AG10803 (cell line): ENCODE results near the gene GRM8.

Experiments used
- DNase-seq: peaks from one replicate; pipeline ENCODE4 v3.0.0; 2010; ENCODE audit warnings: low read depth
- H3K4me3 ChIP-seq: 2 replicates; pipeline ENCODE4 v1.5.1; 2011; ENCODE audit warnings: mild to moderate bottlenecking, low read length, control low read depth
- CTCF ChIP-seq: conservative IDR thresholded peaks from 2 replicates; pipeline ENCODE4 v1.5.1; 2011; ENCODE audit warnings: mild to moderate bottlenecking, low read length, control low read depth, inconsistent platforms

The GRM8 gene

GRCh38 chr7:126486806-126487205 lies 765.9 kb downstream of the GRM8 start:
- no peak for TF ChIP-seq CTCF
- no peak overlapping the region for H3K4me3 ChIP-seq
- no peak for DNase-seq

- DNase-seq: no peak
- no peak for TF ChIP-seq CTCF
- no peak overlapping the region for H3K4me3 ChIP-seq
Observed at GRCh38 chr7:126485791-126486190, 767.0 kb downstream of the GRM8 start.

GRCh38 chr7:126483972-126484371 lies 768.8 kb downstream of the GRM8 start:
- no peak for DNase-seq
- no peak for TF ChIP-seq CTCF

GRCh38 chr7:126472825-126473224 lies 779.9 kb downstream of the GRM8 start:
- DNase-seq: no peak
- TF ChIP-seq CTCF: no peak
- H3K4me3 ChIP-seq: no peak overlapping the region

More at GRCh38 chr7:126483972-126484371, 768.8 kb downstream of the GRM8 start:
- H3K4me3 ChIP-seq: no peak overlapping the region

GRCh38 chr7:126462405-126462804 lies 790.3 kb downstream of the GRM8 start:
- no peak for TF ChIP-seq CTCF
- no peak overlapping the region for H3K4me3 ChIP-seq
- no peak for DNase-seq

- TF ChIP-seq CTCF: no peak
- no peak for DNase-seq
- no peak overlapping the region for H3K4me3 ChIP-seq
Observed at GRCh38 chr7:126460664-126461063, 792.1 kb downstream of the GRM8 start.

GRCh38 chr7:126453104-126453503 lies 799.6 kb downstream of the GRM8 start:
- no peak for TF ChIP-seq CTCF
- DNase-seq: no peak
- no peak overlapping the region for H3K4me3 ChIP-seq
